ENCODE data around the gene VPS37B.
"Not testable (repeated sequence)": the region's sequence is repeated elsewhere in the genome, so short reads cannot be mapped to it uniquely, and the experiment has no call there.

The VPS37B gene

DNA sequence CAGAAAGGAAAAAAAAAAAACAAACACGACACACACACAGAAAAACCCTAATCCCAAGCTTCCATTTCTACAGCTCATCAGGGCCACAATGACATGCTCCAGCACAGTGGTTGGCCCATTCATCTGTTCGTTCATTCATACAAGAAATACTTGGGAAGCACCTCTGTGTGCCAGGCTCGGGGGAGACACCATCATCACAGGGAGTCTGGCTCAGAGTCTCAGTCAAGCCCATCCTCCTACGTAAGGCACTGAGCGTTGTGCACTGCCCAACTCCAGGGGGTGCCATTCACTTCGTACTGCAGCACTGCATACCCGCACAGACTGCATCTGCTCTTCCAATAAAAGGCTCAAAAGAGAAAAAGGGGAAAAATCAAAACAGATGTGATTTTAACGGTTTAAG is 15.3 kb downstream of the VPS37B start:
- DNase-seq (ENCODE audit: low spot score), result peak; percentile 86

DNA sequence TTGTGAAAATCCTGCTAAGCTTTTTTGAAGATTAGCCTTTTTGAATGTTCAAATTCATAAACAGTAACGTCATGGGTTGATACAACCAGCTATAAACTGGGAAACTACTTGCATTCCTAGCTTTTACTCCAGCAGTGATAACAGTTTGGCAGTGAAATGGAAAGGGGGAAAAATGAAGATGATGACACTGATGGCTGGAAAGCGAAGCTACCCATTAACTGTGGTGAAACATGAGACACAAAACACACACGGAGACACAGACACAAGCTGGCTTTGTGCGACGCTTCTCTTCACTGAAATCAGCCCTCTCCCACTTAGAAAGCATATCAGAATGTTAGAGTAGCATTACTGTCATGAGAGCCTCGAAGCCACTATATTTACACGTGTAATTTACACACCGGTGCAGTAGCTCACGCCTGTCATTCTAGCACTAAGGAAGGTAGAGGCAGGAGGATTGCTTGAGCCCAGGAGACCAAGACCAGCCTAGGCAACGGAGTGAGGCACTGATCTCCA is 15.7 kb downstream of the VPS37B start:
- DNase-seq (ENCODE audit: low spot score), result no peak

DNA sequence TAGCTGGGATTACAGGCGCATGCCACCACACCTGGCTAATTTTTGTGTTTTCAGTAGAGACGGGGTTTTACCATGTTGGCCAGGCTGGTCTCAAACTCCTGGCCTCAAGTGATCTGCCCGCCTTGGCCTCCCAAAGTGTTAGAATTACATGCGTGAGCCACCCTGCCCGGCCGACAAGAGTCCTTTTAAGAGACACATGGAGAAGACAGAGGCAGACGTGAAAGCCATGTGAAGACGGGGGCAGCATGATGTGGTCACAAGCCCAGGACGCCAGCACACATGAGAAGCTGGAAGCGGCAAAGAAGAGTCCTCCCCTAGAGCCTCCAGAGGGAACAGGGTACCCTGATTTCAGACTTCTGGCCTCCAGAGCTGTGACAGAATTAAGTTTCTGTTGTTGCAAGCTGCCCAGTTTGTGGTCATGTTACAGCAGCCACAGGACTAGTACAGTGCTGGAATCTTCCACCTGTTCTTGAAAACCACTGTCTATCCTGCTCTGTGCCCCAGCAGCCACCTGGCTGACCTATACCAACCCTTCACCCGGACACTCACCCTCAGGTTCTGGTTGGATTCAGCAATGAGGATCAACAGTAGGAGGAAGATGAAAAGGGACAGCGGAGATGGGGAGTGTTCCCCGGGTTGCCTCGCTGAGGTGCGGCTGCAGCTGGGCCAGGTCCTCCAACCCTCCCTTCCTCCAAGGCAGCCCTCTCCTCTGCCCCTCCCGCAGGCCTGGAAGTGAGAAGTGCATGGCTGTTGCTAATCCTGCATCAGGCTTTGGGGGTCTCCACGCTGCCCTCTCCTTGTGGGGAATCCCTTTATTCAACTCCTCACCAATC is 16.9 kb downstream of the VPS37B start:
- DNase-seq (ENCODE audit: low spot score), result no peak

DNA sequence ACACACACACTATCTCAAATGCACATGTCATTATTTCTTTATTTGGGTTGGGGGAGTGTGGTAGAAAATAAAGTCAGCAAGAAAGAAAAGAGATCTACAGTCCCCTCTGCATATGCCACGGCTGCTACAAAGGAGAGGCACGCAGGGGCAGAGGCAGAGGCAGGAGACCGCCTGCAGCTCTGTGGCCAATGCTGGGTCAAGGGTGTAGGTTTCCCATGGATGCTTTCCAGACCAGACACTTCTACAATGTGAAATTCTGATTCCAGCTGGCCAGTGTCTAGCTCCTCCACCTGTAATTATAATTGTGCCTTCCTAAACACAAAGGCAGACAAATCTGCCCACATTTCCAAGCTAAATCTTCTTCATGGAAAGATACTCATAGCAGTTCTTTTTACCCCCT is 19.2 kb downstream of the VPS37B start:
- no peak for DNase-seq (ENCODE audit: low spot score)

DNA sequence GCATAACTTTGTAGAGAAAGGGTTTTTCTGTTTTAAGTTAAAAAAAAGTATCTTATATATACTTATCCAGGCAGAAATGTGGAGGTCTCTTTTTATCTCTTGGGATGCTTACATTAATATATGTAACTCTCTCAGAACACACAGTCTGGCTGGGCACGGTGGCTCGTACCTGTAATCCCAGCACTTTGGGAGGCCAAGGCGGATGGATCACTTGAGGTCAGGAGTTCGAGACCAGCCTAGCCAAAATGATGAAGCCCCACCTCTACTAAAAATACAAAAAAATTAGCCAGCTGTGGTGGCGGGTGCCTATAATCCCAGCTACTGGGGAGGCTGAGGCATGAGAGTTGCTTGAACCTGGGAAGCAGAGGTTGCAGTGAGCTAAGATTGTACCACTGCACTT is 19.6 kb downstream of the VPS37B start:
- not testable (repeated sequence) for DNase-seq (ENCODE audit: low spot score)

DNA sequence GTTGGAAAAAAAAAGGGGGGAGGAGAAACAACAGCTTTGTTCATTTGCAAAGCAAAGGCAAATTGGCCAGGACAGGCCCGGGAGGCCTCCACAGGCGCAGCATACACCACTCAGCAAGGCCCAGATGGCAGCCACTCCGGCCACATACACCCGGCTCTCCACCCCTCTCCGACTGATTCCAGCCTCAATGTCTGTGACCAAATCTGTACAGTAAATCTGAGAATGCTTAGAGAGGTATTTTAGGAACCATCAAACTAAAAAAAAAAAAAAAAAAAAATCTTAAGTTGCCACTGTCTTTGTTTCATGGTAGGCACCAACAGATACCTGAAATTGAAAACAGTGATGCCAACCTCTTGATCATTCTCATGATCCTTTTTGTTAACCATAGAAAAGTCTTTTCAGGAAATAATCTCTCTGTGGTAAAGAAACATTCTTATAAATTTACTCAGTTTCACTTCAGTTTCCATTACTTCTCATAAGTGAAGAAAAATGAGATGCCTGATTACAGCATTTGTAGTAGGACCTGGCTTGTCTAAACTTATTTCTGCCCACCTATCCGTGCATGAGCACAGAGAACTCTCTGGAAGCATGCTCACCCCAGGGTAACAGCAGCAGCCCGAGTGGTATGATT is 20.2 kb downstream of the VPS37B start:
- peak; percentile 82 for DNase-seq (ENCODE audit: low spot score)

DNA sequence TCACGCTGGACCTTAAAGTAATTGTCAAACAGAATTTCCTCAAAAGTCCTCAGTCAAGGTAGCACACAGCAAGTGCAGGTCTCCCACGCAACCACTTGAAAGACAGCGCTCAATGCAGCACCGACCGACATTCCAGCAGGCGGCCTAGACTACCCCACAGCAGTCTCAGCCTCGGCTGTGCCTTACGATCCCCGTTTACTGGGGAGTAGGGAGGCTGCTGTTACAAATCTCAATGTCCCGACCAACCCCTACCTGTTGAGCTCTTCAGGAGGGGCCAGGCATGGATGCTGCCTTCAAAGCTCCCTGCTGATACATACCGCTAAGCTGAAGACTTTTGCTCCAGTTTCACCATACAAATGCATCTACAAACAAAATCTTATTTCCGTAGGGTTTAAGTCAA is 21.8 kb downstream of the VPS37B start:
- no peak for DNase-seq (ENCODE audit: low spot score)

DNA sequence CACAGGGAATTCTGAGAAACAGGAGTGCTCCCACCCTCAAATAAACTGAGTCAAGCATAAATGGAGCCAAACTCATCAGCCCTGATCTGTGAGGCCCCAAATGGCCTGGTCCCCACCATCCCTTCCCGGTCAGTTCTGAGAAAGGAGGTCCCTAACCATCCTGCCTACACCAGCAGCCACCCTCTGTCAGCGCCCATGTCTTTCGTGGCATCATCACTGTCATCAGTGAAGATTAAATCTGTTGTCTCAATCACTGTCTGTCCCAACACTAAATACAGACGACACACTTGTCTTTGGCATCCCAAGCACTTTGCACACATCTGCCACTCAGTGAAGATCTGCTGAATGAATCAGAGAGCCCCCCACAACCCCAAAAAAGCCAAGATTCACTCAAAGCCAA is 22.4 kb downstream of the VPS37B start:
- DNase-seq (ENCODE audit: low spot score), result no peak

DNA sequence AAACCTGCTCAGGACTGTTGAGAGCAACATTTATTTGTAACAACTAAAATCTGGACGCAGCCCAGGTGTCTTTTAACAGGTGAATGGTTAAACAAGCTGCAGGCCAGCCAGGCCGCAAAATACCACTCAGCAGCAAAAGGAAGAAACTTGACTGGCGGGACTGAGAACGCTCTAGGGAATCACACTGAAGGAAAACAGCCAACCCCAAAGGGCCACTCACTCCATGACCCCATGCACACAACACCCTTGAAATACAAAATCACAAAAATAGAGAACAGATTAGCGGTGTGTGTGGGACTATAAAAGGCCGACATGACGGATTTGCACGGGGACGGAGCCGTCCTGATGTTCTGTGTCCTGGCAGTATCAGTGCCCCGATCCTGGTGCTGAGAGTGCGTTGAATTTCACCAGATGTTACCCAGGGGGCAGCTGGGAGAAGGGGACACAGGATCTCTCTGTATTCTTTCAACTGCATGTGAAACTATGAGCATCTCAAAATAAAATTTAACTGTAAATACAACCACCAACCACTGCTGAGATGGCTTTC is 23.0 kb downstream of the VPS37B start:
- DNase-seq (ENCODE audit: low spot score), result no peak

DNA sequence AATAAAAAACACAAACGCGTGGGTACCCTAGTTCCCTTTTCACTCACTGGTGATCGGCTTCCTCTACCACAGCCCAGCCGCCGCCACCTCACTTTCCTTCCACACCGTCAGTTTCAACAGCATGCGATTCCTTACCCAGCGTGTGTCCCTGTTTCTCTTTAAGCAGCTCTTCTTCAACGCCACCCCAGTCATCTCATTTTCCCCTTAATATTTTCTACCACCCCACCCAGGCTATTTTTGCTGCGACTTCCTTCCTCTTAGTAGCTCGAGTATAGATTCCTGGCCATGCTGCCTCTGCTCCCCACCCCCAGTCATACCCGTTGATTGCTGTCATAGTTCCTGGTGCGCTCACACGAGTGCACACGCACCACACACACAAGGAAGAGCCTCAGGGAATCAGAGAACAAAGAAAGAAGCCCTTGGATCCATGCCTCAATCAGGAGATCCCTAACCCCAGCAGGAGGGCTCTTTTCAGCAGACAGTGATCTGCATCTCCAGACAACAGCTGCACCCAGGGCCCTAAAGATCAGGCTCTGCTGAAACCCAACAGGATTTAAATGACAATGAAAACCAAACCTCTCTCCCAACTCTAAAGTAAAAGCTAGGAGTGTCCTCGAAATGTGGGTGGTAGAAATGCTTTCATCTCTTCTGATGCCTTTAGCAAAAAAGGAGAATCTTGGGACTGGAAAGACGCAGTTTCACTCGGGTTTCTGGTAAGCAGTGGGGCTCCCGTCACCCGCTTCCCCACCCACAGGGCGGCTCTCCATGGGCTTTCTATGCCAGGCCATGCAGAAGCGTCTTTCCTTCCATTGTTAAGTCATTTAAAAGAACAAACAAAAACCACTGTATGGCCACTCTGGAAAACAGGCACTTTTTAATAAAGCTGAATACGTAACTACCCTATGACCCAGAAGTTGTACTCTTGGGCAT is 23.8 kb downstream of the VPS37B start:
- peak; percentile 79 for DNase-seq (ENCODE audit: low spot score)

DNA sequence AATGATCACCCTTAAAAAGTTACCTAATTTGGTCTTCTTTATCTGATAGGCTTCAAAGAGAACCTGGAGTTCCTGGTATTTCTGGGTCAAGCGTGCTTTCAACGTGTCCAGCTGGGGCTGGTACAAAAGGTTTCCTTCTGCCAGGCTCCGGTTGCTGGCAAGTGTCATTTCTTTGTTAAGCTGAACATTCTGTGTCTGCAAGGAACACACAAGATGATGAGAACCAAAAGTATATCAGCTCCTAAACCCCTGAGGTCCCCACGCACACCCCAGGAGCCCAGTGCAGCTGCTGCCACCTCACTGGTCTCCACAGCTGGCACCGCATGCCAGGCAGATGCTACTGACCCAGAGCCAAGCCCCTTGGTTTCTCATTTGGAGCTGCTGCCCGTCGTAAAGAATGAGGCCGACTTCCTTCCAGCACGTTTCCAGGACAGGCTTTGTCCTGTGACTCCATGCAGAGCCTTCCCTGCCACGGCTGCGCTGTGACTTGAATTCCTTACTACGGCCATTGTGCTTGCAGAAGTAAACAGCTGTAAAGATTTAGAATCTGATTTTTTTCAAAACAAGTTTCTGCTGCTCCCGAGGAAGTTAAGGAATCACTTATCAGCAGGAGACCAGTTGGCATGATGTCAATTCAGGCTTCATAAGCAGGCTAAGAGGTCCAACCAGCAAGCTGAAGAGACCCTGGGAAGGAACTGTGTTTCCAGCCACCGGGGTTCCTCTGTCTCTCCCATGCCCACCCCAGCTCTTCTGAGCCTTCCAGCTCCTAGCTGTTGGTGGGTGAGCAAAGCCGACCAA is 24.9 kb downstream of the VPS37B start:
- DNase-seq (ENCODE audit: low spot score), result no peak

DNA sequence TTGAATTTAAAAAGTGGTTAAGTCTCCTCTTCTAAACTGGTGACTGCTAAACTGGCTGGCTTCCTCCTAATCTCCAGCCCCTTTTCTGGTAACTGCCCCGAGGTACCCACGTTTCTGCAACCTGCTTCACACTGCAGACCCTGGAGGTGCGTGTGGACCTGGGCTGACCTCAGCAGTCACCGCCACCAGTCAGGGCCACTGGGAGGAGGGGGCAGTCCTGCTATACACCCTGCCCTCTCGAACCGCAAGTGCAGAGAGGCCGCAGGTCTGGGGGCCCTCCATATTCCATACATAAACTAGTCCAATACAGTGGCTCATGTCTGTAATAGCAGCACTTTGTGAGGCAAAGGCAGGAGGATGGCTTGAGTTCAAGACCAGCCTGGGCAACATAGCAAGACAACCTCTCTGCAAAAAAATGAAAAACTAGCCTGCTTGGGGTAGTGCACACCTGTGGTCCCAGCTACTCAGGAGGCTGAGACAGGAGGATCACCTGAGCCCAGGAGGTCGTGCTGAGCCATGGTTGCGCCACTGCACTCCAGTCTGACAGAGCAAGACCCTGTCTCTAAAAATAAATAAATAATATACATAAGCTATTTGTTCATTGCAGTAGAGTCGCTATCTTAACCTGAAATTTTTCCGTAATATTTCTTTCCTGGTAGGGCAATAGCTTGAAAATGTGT is 25.6 kb downstream of the VPS37B start:
- no peak for DNase-seq (ENCODE audit: low spot score)

DNA sequence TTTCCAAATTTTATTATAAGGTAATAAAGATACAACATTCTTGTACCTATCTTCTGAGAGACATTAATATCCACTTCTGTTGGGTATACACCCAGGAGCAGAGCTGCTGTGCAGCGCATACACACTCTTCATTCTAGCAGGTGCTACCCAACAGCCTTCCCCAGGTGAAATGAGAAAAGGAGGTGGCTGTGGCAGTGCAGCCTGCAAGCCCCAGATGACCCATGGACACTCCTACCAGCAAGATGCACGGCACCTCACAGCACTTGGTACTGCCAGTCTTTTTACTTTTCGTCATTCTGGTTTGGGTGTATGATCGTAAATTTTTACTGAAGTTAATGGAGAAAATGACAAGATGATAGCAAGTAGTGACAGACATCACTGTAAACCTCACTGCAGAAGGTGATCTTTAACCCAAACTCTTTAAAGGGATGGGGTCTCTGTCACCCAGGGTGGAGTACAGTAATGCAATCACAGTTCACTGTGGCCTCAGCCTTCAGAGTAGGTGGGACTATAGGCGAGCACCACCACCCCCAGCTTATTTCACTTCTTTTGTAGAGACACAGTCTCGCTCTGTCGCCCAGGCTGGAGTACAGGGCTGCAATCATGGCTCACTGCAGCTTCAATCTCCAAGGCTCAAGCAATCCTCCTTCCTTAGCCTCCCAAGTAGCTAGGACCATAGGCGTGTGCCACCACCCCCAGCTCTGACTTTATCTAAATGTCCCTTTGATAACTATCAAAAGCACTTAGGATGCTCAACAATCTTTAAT is 26.5 kb downstream of the VPS37B start:
- DNase-seq (ENCODE audit: low spot score), result no peak

DNA sequence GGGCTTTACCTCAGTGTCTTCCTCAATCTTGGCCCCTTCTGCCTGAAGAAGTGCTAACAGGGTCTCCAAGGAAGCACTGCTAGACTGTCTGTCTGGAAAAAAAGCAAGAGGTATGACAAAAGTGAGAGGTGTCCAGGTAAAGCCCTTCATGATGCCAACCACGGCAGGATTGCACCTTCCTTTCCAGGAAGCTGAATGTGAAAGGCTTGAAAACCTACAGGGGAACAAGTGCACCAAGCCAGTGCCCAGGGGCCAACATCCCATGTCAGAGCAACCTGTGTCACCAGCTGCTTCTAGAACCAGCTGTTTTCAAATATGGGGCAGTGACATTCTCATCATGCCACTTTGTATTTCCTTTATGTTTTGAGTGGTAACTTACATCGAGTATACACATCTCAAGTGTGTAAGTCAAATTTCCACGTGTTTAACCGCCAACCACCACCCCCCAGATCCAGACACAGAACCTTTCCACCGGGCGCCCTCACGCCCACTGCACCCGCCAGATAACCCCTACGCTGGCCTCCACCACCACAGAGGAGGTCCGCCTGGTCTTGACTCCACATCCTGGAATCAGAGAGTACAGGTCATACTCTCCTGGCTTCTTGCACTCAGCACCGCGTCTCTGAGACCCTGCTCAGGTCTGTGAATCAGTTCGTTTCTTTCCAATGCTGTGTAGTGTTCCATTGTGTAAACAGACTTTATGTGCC is 27.3 kb downstream of the VPS37B start:
- no peak for DNase-seq (ENCODE audit: low spot score)

DNA sequence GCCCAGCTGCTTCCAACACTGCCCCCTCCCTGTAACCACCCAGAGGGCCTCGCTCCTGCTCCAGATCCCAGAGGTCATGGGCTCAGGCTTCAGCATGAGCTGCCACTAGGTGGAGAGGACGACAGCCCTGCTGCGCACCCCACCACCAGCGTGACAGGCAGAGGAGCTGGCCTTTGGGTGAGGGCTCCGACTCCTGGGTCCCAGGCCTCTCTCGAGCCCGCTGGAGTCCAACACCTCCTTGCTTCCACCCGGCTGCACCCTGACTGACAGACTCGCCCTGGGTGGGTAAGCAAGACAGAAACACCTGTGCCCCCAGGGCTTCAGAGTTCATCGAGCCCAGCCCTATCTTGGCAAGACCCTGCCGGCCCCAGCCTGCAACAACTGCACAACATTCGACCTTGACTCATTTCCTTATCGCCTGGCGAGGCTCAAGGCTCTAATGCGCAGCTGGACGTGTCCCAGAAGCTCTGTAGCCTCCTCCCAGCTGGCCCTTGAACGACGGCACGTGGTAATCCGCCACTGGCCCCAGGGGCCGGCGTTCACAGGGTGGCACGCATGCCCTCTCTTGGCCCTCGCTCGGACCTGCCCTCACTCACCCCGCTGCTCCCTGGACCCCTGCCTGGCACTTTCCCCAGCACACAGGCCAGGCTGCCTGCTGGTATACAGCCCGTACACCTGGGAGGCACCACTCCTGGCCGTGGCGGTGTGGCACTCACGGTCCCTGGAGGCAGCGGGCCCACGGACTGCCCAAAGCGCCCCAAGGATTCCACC is 28.0 kb downstream of the VPS37B start:
- no peak for DNase-seq (ENCODE audit: low spot score)

DNA sequence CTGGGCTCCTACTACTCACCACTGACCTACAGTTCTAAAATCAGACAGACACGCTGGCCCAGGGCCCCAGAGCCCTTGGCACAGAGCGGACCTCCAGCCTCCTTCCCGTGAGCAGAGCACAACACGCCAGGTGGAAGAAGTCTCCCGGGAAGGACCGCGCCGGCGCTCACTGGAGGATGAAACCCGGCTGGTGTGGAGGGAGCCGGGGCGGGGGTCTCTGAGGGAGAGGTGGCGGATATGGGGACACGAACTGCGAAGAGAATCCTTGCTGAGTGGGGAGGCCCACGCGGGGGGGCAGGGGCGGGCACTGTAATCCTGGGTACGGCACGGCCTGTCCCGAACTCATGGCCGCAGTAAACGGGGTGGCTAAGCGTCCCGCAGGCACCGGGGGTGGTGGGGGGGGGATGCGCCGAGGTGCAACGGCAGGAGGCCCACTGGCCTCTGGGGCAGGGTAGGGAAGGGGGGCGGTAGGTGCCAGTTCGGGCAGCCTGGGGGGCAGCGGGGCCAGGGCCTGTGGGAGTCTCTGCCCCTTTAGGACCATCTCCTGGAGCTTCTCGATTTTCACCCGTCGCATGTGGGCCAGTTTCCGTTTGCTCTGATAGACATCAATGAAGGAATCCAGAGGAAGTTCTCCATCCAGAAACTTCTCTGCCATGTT is 28.8 kb downstream of the VPS37B start:
- DNase-seq (ENCODE audit: low spot score), result no peak

DNA sequence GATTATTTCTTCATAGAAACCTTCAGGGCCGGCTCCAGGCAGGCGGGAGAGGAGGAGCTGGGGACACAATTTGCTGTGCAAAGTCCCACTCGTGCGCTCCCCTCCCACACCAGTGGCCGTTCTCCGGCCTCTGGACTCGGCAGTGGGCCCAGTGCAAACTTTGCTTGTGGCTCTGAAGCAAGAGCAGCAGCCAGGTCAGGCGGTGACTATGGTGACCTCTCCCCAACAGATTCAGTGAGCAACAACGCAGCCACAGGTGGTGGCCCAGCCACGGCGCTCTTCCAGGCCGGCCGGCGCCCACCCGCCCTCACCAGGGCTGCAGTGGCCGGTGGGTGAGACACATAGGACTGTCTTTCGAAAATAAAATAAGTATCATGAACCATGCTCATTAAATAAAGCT is 29.5 kb downstream of the VPS37B start:
- DNase-seq (ENCODE audit: low spot score), result no peak

Data from globus pallidus (tissue), 1 donor.